A172 (cell line): ENCODE results near the gene TBC1D8. TPM values are rescaled to one million over a fixed set of nuclear protein-coding genes. Genes with fewer than 3 reads are reported as not detected.
A peak's percentile ranks its signal among the peaks of the same experiment; 100 is the strongest.
"Not testable (repeated sequence)": the region's sequence is repeated elsewhere in the genome, so short reads cannot be mapped to it uniquely, and the experiment has no call there.

Source experiments
- DNase-seq: peaks from one replicate; pipeline ENCODE4 v3.0.0-alpha.2; 2015; ENCODE audit warnings: low spot score
- total RNA-seq: library from RNA; depleted of rRNA; stranded (reverse); fragments of >200 nt; shearing (Covaris generic); gene quantifications from 2 replicates; pipeline ENCODE4 v1.2.3, GENCODE V29; 2014

TBC1D8 gene
- total RNA-seq, 1 experiment from 2014 or later, result 4.3 TPM

DNA sequence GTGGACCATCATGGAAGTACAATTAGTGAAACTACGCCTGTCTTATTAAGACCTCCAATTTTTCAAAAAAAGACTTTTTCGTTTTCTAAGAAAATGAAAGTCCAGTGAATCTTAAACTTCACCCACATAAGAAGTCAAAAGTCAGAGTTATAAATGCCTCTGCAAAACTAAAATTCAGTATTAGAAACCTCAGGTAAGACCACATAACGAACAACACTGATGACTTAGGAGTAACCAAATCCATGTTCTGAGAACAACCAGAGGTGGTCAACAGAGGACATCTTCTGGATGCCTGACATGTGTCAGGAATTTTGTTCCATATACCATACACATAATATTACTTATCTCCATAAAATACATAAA, 86.7 kb downstream of the TBC1D8 start:
- DNase-seq, result no peak

DNA sequence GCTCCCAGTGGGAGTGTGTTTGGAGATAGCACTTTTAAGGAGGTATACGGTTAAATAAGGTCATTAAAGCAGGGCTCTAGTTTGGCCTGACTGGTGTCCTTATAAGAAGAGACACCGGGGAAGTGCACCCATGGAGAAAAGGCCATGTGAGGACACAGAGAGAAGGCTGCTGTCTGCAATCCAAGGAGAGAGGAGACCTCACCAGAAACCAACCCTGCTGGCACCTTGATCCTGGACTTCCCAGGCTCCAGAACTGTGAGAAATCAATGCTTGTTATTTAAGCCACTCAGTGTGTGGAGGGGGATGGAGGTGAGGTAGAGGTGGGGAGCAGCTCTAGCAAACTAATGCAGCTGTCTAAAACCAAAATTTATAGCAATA, 87.1 kb downstream of the TBC1D8 start:
- DNase-seq, result no peak

- peak; percentile 60 for DNase-seq
These were observed 87.6 kb downstream of the TBC1D8 start for GRCh38 chr2:101063352-101064124.

DNA sequence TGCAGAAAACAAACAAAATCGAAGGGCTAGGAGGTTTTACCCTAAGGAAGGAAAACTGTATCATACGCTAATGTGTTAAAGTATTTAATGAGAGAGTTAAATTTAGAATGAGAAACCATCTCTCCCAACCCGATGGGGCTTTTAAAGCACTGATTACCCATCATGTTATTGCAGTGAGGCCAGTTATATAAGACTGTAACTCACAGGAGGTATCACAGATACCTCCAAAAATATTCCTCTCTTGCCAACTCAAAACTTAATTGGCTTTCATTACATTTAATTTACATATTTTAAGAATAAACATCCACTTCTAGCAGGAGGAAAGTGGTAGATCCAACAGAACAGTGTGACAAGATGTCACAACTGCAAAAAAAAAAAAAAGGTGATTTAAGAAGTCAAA, 92.8 kb downstream of the TBC1D8 start:
- DNase-seq, result no peak

DNA sequence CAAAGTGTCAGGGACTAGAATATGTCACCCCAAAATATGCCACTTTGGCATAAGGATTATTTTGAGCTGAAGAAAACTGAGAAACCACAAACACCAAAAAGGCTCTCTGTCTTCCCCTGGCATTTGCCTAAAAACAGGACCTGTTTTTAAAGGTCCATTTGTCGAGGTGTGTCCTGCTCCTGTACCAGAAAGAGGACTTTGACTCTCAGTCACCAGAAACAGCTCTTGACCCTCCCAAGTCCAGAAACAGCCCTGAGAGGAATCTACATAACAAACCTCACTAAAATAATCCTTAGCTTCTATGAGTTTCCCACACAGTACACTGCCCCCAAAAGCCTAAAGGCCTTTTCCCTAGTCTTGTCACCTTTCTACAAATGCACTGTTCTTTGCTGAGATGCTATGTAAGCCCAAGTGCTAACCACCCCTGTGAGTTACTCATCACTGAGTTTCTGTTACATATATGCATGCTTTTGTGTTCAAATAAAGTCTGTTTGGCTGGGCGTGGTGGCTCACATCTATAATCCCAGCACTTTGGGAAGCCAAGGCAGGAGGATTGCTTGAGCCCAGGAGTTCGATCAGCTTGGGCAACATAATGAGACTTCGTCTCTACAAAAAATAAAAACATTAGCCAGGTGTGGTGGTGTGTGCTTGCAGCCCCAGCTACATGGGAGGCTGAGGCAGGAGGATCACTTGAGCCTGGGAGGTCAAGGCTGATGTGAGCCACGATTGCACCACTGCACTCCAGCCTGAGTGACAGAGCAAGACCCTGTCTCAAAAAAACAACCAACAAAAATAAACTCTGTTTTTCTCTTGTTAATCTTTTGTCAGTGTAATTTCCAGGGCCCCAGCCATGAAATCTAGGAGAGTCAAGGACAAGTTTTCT, 93.9 kb downstream of the TBC1D8 start:
- no peak for DNase-seq

DNA sequence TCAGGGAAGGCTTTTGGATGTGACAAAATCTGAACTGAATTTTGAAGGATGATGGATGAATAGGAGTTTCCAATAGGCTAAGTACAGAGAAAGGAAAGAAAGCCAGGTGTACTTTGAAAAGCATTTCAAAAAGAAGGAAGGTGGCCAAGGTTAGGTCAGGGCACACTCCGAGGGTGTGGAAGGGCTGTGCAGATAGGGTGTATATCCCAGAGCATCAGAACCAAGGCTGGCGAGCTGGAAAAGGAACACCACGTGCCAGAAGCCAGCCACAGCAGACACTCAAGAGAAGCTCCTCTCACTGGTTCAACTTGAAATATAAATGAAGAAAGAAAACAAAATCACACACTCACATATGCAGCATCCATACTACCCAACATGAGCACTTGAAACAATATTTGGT, 98.1 kb downstream of the TBC1D8 start:
- no peak for DNase-seq

- DNase-seq, result no peak
These were observed 99.0 kb downstream of the TBC1D8 start for GRCh38 chr2:101052147-101052546.

- DNase-seq, result not testable (repeated sequence)
These were observed 100.3 kb downstream of the TBC1D8 start for GRCh38 chr2:101050886-101051285.

GRCh38 chr2:101048756-101049155, 102.4 kb downstream of the TBC1D8 start:
- DNase-seq, result no peak

DNA sequence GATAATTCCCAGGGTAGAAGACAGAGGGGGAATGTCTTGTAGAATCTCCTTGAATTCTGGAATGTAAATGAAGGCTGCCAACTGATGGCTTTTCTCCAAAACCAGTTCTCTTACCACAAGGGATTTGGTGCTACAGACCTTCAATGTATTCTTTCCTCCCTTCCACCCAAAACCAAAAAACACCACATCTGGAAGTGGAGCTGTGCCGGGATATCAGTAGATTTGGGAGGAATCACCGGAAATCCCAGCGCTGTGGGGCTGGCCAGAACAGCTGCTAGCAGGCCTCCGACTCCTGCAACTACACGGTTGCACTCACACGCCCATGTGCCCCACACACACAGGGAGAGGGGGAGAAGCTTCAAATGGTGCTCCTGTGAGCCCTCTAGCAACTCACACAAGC, 103.4 kb downstream of the TBC1D8 start:
- no peak for DNase-seq

DNA sequence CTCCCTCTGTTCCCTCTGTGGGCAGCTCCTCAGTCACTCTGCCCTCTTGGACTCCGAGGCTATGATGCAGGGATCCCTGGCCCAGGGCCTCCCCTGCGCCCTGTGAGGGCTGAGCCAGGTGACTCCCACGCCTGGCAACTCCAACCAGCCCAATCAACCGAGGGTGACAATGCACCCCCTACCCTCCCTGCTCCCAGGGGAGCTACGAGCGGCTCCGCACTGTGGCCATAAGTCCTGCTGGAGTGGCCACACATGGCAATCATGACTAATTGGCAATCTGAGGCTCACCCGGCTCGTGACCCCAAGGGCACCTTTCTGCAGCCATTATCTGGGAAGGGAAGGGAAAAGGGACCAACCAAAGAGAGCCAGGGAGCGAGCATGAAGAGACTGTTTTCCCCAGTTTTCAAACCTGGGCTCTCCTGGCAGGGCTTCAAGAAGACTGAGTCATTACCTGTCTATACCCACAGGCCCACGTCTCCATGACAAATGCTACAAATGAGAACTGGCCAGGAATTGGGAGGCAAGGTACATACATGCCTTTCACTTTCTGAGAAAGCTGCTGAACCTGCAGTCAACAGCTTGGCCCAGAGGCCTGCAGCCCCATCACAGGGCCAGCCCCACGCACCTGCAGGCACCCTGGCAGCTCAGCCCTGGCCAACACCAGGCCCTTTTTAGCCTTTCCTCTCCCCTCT, 104.0 kb downstream of the TBC1D8 start:
- peak; percentile 74 for DNase-seq

DNA sequence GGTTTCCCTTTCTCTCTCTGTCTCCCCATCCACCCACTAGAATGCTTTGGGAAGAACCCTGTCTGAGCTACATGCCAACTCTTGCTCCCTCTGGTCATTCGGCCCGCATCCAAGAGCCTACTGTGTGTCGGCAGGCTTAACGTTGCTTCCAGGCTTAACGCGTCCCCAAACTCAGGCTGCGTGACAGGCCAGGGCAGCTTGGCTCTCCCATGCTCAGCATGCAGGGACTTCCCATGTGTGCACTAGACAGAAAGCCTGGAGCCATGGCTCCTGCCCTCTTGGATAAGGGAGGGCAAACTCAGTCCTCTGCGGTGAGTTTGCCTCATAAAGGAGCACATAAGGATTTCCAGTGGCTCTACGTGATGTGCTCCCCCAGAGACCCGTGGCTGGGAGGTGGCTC, 105.9 kb downstream of the TBC1D8 start:
- DNase-seq, result no peak

DNA sequence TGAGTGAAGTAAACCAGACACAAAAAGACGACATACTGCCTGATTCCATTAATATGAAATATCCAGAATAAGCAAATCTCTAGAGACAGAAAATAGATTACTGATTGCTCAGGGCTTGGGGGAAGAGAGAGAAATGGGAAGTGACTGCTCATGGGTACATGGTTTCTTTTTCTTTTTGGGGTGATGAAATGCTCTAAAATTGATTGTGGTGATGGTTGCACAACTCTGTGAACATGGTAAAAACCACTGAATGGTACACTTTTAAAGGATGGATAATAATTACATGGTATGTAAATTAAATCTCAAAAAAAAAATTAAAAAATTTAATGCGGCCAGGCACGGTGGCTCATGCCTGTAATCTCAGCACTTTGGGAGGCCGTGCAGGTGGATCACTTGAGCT, 109.8 kb downstream of the TBC1D8 start:
- no peak for DNase-seq

- DNase-seq, result no peak
These were observed 110.4 kb downstream of the TBC1D8 start for GRCh38 chr2:101040761-101041160.

- DNase-seq, result no peak
These were observed 111.1 kb downstream of the TBC1D8 start for GRCh38 chr2:101040072-101040471.

- DNase-seq, result peak; percentile 15
These were observed 112.5 kb downstream of the TBC1D8 start for GRCh38 chr2:101038455-101039255.

DNA sequence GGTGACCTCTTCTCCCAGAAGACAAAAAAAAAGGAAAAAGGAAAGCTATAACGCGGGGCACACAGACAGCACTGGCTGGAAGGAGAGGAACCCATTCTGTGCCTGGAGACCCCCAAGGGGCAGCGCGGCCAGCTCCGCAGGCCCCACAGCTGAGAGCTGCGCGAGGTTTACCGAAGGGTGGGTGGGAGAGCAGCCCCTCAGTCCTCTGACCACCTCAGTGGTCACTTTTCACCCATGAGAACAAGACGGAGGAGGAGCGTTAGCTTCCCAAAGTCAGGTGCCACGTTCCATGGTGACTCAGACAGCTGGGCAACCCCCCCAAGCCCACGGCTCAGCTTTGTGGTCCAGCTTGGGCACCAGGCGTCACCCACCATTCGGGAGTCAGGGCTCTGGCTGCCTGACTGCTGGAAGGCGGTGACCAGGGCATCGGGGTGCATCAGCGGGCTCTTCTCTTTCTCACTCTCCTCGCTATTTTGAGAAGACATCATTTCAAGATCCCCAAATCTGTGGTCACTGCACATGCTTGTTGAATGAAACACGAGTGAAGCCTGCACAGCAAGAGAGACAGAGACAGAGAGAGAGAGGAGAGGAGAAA, 113.9 kb downstream of the TBC1D8 start:
- DNase-seq, result no peak

- peak; percentile 39 for DNase-seq
These were observed 114.6 kb downstream of the TBC1D8 start for GRCh38 chr2:101036562-101036961.

- no peak for DNase-seq
These were observed 119.0 kb downstream of the TBC1D8 start for GRCh38 chr2:101032084-101032776.

GRCh38 chr2:101030866-101031554, 120.2 kb downstream of the TBC1D8 start:
- no peak for DNase-seq
